ENCODE measurements around the gene TSHZ2. TPM values are rescaled to one million over a fixed set of nuclear protein-coding genes. Genes with fewer than 3 reads are reported as not detected.

Gene TSHZ2
- total RNA-seq, 1 experiment from 2014 or later = 2.3 TPM

DNA sequence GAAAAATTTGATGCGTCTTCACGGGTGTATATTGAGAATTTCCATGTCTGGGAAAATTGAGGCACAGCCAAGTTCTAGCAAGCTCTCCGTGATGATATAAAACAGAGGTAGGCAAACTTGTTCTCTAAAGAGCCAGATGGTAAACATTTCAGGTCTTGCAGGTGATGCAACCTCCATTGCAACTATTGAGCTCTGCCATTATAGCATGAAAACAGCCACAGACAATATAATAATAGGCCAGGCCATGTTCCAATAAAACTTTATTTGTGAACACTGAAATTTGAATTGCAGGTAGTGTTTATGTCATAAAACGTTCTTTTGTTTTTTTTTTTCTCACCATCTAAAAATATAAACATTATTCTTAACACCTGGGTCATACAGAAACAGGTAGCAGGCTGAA, 453.3 kb downstream of the TSHZ2 start:
- Mint-ChIP-seq H3K27me3 (ENCODE audit: insufficient read depth, unreplicated experiment) (no peaks in the 10 kb centered on the region), H3K27ac (ENCODE audit: low read depth, unreplicated experiment) (no peak overlapping the region), H3K4me1 (ENCODE audit: insufficient read depth, unreplicated experiment) (no peaks in the 10 kb centered on the region), H3K9me3 (ENCODE audit: unreplicated experiment) (no peaks in the 10 kb centered on the region), H3K36me3 (ENCODE audit: insufficient read depth, unreplicated experiment) (no peaks in the 10 kb centered on the region), H3K4me3 (ENCODE audit: unreplicated experiment) (no peak overlapping the region)
- ChIA-PET POLR2A (no interaction called here), CTCF (interaction anchor here (1.0 kb wide), 1 partner anchor 45 kb away, joined by 3 read pairs; no protein-coding TSS in a partner anchor)
- BruUV-seq (replicated peaks) = no TSS peak
- intact Hi-C loops (cut with micrococcal nuclease) = no loop called here
- TF ChIP-seq, protein P1, sequence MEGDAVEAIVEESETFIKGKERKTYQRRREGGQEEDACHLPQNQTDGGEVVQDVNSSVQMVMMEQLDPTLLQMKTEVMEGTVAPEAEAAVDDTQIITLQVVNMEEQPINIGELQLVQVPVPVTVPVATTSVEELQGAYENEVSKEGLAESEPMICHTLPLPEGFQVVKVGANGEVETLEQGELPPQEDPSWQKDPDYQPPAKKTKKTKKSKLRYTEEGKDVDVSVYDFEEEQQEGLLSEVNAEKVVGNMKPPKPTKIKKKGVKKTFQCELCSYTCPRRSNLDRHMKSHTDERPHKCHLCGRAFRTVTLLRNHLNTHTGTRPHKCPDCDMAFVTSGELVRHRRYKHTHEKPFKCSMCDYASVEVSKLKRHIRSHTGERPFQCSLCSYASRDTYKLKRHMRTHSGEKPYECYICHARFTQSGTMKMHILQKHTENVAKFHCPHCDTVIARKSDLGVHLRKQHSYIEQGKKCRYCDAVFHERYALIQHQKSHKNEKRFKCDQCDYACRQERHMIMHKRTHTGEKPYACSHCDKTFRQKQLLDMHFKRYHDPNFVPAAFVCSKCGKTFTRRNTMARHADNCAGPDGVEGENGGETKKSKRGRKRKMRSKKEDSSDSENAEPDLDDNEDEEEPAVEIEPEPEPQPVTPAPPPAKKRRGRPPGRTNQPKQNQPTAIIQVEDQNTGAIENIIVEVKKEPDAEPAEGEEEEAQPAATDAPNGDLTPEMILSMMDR (IDR thresholded peaks at IDR 0.05; ENCODE audit: unreplicated experiment) = no peak
- no peak for DNase-seq (ENCODE audit: unreplicated experiment)

DNA sequence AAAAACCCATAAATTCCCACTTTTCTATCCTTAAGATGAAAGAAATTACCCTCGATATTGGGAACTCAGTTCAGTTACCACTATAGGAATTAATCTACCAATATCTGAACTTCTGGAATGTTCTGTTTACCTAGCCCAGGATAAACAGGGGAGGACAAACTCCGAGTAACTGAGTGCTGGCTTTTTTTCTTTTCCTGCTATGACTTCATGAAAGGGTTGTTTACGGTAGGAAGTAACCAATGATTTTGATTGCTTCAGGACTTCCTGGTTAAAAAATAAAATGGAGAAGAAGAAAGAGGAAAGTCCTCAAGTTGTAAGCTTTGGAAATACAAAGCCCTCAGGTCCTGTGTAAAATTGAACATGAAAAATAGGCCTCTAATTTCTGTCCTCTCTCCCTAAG, 453.8 kb downstream of the TSHZ2 start:
- Mint-ChIP-seq H3K27ac (ENCODE audit: low read depth, unreplicated experiment) (no peak overlapping the region), H3K4me3 (ENCODE audit: unreplicated experiment) (no peak overlapping the region), H3K9me3 (ENCODE audit: unreplicated experiment) (no peaks in the 10 kb centered on the region), H3K4me1 (ENCODE audit: insufficient read depth, unreplicated experiment) (no peaks in the 10 kb centered on the region), H3K36me3 (ENCODE audit: insufficient read depth, unreplicated experiment) (no peaks in the 10 kb centered on the region), H3K27me3 (ENCODE audit: insufficient read depth, unreplicated experiment) (no peaks in the 10 kb centered on the region)
- ChIA-PET CTCF (interaction anchor here (0.7 kb wide), 1 partner anchor 138 kb away, joined by 3 read pairs; no protein-coding TSS in a partner anchor), POLR2A (no interaction called here)
- DNase-seq (ENCODE audit: unreplicated experiment) = no peak
- TF ChIP-seq, protein P1 (IDR thresholded peaks at IDR 0.05; ENCODE audit: unreplicated experiment) = no peak
- no TSS peak for BruUV-seq (replicated peaks)
- intact Hi-C loops (cut with micrococcal nuclease) = no loop called here

DNA sequence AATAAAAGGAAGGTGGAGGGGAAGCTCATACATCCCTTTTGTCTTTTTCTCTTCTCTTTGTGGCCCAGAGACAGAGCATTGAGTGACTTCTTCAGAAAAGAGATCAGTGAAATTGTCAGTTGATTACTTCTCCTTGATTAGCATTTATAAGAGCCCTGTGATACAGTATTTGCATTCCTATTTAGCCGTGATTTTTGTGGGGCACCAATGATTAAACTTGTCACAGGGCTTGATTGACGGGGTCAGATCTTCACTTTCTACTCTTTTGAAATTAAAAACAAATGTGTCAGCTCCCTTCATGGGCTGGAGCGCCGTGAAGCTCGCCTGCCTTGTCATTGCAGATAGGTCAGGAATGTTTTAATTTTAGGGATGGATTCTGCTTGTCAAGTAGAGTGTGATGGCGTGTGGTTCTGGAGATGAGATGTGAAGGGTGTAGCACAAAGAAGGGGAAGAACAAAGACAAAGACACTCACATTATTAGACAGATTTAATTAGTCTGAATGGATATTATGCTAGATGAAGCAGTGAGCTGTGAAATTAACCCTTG, 454.7 kb downstream of the TSHZ2 start:
- no peaks in the 10 kb centered on the region for H3K4me1 Mint-ChIP-seq (ENCODE audit: insufficient read depth, unreplicated experiment)
- ChIA-PET CTCF (no interaction called here), POLR2A (interaction anchor here (0.6 kb wide), 1 partner anchor 13 kb away, joined by 3 read pairs; no protein-coding TSS in a partner anchor)
- TF ChIP-seq, protein P1 (IDR thresholded peaks at IDR 0.05; ENCODE audit: unreplicated experiment) = no peak
- H3K36me3 Mint-ChIP-seq (ENCODE audit: insufficient read depth, unreplicated experiment) = no peaks in the 10 kb centered on the region
- no peak overlapping the region for H3K27ac Mint-ChIP-seq (ENCODE audit: low read depth, unreplicated experiment)
- no peak overlapping the region for H3K4me3 Mint-ChIP-seq (ENCODE audit: unreplicated experiment)
- no peaks in the 10 kb centered on the region for H3K27me3 Mint-ChIP-seq (ENCODE audit: insufficient read depth, unreplicated experiment)
- no peak for DNase-seq (ENCODE audit: unreplicated experiment)
- no peaks in the 10 kb centered on the region for H3K9me3 Mint-ChIP-seq (ENCODE audit: unreplicated experiment)
- intact Hi-C loops (cut with micrococcal nuclease) = no loop called here
- BruUV-seq (replicated peaks) = no TSS peak

DNA sequence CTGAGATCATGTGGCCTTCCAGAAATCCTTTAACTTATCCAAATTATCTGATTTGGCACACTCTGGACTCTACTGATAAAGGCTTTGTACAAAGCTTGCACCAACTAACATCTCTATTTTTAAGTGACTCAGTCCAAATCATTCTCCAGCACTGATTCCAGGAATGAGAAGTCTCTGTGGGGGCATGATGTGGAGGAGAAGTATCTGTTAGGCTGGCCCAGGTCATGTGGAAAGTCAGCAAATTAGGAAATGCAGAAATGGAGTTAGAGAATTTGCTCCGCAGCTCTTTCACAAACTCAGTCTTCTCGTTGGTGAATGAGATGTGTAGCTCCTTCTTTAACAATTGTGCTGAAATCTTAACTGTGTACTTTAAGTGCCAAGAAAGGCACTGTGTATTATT, 455.8 kb downstream of the TSHZ2 start:
- no TSS peak for BruUV-seq (replicated peaks)
- H3K27ac Mint-ChIP-seq (ENCODE audit: low read depth, unreplicated experiment) = no peak overlapping the region

More for the DNA sequence above, 455.8 kb downstream of the TSHZ2 start:
- DNase-seq (ENCODE audit: unreplicated experiment) = no peak
- CTCF ChIA-PET = interaction anchor here (0.6 kb wide), 1 partner anchor 35 kb away, joined by 3 read pairs; no protein-coding TSS in a partner anchor
- intact Hi-C loops (cut with micrococcal nuclease) = no loop called here
- TF ChIP-seq, protein P1 (IDR thresholded peaks at IDR 0.05; ENCODE audit: unreplicated experiment) = no peak
- H3K9me3 Mint-ChIP-seq (ENCODE audit: unreplicated experiment) = no peaks in the 10 kb centered on the region
- POLR2A ChIA-PET = no interaction called here
- no peaks in the 10 kb centered on the region for H3K36me3 Mint-ChIP-seq (ENCODE audit: insufficient read depth, unreplicated experiment)
- H3K4me3 Mint-ChIP-seq (ENCODE audit: unreplicated experiment) = no peak overlapping the region
- no peaks in the 10 kb centered on the region for H3K4me1 Mint-ChIP-seq (ENCODE audit: insufficient read depth, unreplicated experiment)
- H3K27me3 Mint-ChIP-seq (ENCODE audit: insufficient read depth, unreplicated experiment) = no peaks in the 10 kb centered on the region
